K562 (cell line): ENCODE results near the gene CD79A. TPM values are rescaled to one million over a fixed set of nuclear protein-coding genes. Genes with fewer than 3 reads are reported as not detected.

Experiments
- CCNT2 ChIP-seq: IDR thresholded peaks from 2 replicates; pipeline ENCODE4 v1.6.1; 2011; ENCODE audit warnings: borderline replicate concordance, low read depth, mild to moderate bottlenecking, moderate library complexity, mixed read lengths, low read length; ENCODE audit not compliant: insufficient read length; ENCODE audit errors: extremely low read depth
- CHD4 ChIP-seq: fragments of 200-600 bp; sonication (generic); IDR thresholded peaks from 3 replicates; pipeline ENCODE4 v1.6.1; 2012; ENCODE audit warnings: low read depth, mild to moderate bottlenecking, mixed read lengths, low read length, inconsistent platforms; ENCODE audit not compliant: insufficient read depth, insufficient replicate concordance, poor library complexity, severe bottlenecking
- CTCF ChIP-seq, 3 experiments: IDR thresholded peaks in 2 of 3; conservative IDR thresholded peaks in 1 of 3; 2 replicates each; pipeline ENCODE4 v1.5.1; 2011 to 2012; ENCODE audit warnings: low read length in 3 of 3, mild to moderate bottlenecking in 3 of 3, control low read depth in 2 of 3, improper control_type of control experiment in 1 of 3, inconsistent platforms in 1 of 3, low read depth in 1 of 3, mixed read lengths in 1 of 3, moderate library complexity in 1 of 3; ENCODE audit not compliant: insufficient read depth in 2 of 3
- ETV5 ChIP-seq: sonication (generic); formaldehyde crosslinking; IDR thresholded peaks from 2 replicates; pipeline ENCODE4 v1.4.0; 2020; ENCODE audit warnings: low read depth, mild to moderate bottlenecking, missing genetic modification reagents
- HMG20A ChIP-seq: fragments of 450-650 bp; formaldehyde crosslinking; conservative IDR thresholded peaks from 2 replicates; pipeline ENCODE4 v1.4.0; 2020; ENCODE audit warnings: mild to moderate bottlenecking, mixed read lengths
- HOXB6 ChIP-seq: fragments of 250-450 bp; sonication (Bioruptor Pico); IDR thresholded peaks from 2 replicates; pipeline ENCODE4 v1.5.1; 2022; ENCODE audit warnings: mild to moderate bottlenecking, borderline replicate concordance
- KDM1A ChIP-seq, 2 experiments: fragments of 450-650 bp; IDR thresholded peaks; 2 replicates each; pipeline ENCODE4 v1.6.1; 2016; ENCODE audit warnings: mild to moderate bottlenecking in 2 of 2
- KDM2B ChIP-seq: fragments of 250-450 bp; sonication (Bioruptor Pico); IDR thresholded peaks from 2 replicates; pipeline ENCODE4 v1.8.0; 2021; ENCODE audit warnings: mild to moderate bottlenecking, moderate library complexity
- NFXL1 ChIP-seq: fragments of 450-650 bp; formaldehyde crosslinking; IDR thresholded peaks from 2 replicates; pipeline ENCODE4 v1.4.0; 2021; ENCODE audit warnings: mild to moderate bottlenecking
- POLR2G ChIP-seq: fragments of 200-400 bp; formaldehyde crosslinking; IDR thresholded peaks from 2 replicates; pipeline ENCODE4 v1.6.1; 2017; ENCODE audit warnings: low read depth, mild to moderate bottlenecking, antibody characterized with exemption, low read length, moderate library complexity
- RBM25 ChIP-seq: fragments of 200-400 bp; formaldehyde crosslinking; IDR thresholded peaks from 2 replicates; pipeline ENCODE4 v1.6.1; 2018; ENCODE audit warnings: low read length, low read depth, moderate library complexity; ENCODE audit not compliant: severe bottlenecking
- RNF219 ChIP-seq: fragments of 250-450 bp; sonication (Bioruptor Pico); IDR thresholded peaks from 2 replicates; pipeline ENCODE4 v1.5.0; 2022; ENCODE audit warnings: mild to moderate bottlenecking
- UBTF ChIP-seq, 2 experiments: IDR thresholded peaks; 2 replicates each; pipeline ENCODE4 v1.6.1; 2012; ENCODE audit warnings: improper control_type of control experiment in 2 of 2, low read depth in 2 of 2, low read length in 2 of 2, borderline replicate concordance in 1 of 2
- ZNF133 ChIP-seq: fragments of 250-450 bp; sonication (Bioruptor Pico); IDR thresholded peaks from 2 replicates; pipeline ENCODE4 v1.4.0; 2020; ENCODE audit warnings: mild to moderate bottlenecking
- ZNF3 ChIP-seq: fragments of 250-450 bp; sonication (Bioruptor Pico); IDR thresholded peaks from 2 replicates; pipeline ENCODE4 v1.5.0; 2021; ENCODE audit warnings: mild to moderate bottlenecking, moderate library complexity
- polyA plus RNA-seq, 8 experiments: library from polyadenylated mRNA; depleted of rRNA in 4 of 8; stranded (reverse) in 5 of 8; unstranded in 3 of 8; fragments of >200 nt; fragmentation: Nextera tagmentation in 2 of 8; fragmentation: Illumina TruSeq in 1 of 8; extraction: Ambion mirVana in 2 of 8; extraction: Trizol in 1 of 8; gene quantifications; 2 replicates each; pipeline versions ENCODE4 v1.2.1 to v1.2.3, GENCODE V29; 2011 to 2014; ENCODE audit warnings: inconsistent platforms in 1 of 8, missing spikeins in 1 of 8
- total RNA-seq, 7 experiments: library from RNA; depleted of rRNA in 6 of 7; stranded (reverse); fragments of >200 nt in 6 of 7; fragmentation: Illumina TruSeq in 2 of 7; extraction: Trizol in 2 of 7; gene quantifications; 2 replicates each; pipeline versions ENCODE4 v1.2.1 to v1.2.3, GENCODE V29; 2011 to 2021; ENCODE audit warnings: low replicate concordance in 1 of 7
- TF ChIP-seq, protein P1 (sequence below): sonication (generic); formaldehyde crosslinking; IDR thresholded peaks from 2 replicates; pipeline ENCODE4 v1.8.0; 2022; ENCODE audit warnings: mild to moderate bottlenecking, missing genetic modification reagents, borderline replicate concordance
- TF ChIP-seq, protein P2 (sequence below): fragments of 200-800 bp; sonication (Bioruptor generic); IDR thresholded peaks from 2 replicates; pipeline ENCODE4 v1.6.1; 2017; ENCODE audit warnings: missing genetic modification characterization, missing compliant biosample characterization

The CD79A gene
- total and polyA plus RNA-seq, 9 of the 15 experiments (the other 6 are each of a cell fraction or from before 2014, with no cell fraction given), result 0.04 to 0.72 (median 0.17) TPM; not detected in 3

- TF ChIP-seq, protein P1, sequence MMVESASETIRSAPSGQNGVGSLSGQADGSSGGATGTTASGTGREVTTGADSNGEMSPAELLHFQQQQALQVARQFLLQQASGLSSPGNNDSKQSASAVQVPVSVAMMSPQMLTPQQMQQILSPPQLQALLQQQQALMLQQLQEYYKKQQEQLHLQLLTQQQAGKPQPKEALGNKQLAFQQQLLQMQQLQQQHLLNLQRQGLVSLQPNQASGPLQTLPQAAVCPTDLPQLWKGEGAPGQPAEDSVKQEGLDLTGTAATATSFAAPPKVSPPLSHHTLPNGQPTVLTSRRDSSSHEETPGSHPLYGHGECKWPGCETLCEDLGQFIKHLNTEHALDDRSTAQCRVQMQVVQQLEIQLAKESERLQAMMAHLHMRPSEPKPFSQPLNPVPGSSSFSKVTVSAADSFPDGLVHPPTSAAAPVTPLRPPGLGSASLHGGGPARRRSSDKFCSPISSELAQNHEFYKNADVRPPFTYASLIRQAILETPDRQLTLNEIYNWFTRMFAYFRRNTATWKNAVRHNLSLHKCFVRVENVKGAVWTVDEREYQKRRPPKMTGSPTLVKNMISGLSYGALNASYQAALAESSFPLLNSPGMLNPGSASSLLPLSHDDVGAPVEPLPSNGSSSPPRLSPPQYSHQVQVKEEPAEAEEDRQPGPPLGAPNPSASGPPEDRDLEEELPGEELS, result no peak
- TF ChIP-seq HOXB6 (CRISPR knock-in tag) (no peak), KDM2B (CRISPR knock-in tag) (no peak), KDM1A (IDR thresholded peaks at IDR 0.05) (no peak), POLR2G (peak; percentile 75), UBTF (IDR thresholded peaks at IDR 0.05; ENCODE audit: borderline replicate concordance in 1 of 2, low read depth in 2 of 2, low read length in 2 of 2) (0 out of 4 replicates have a peak, but pooled peaks of 1 of the 2 experiments have one; percentile 15), RBM25 (peak; percentile 41), RNF219 (CRISPR knock-in tag) (no peak), ZNF133 (CRISPR knock-in tag) (no peak), NFXL1 (CRISPR knock-in tag) (no peak), CHD4 (peak; percentile 57), ETV5 (CRISPR knock-in tag) (no peak), CCNT2 (peak; percentile 66), HMG20A (CRISPR knock-in tag) (no peak), ZNF3 (no peak), CTCF (IDR thresholded peaks at IDR 0.05 in 2 of 3, conservative IDR thresholded peaks at IDR 0.05 in 1 of 3; ENCODE audit: insufficient read depth in 2 of 3, low read depth in 1 of 3, low read length in 3 of 3) (peak in 2 of 3 experiments; percentile 17 to 18; a peak in 1 of 6 replicates)
- TF ChIP-seq, protein P2, sequence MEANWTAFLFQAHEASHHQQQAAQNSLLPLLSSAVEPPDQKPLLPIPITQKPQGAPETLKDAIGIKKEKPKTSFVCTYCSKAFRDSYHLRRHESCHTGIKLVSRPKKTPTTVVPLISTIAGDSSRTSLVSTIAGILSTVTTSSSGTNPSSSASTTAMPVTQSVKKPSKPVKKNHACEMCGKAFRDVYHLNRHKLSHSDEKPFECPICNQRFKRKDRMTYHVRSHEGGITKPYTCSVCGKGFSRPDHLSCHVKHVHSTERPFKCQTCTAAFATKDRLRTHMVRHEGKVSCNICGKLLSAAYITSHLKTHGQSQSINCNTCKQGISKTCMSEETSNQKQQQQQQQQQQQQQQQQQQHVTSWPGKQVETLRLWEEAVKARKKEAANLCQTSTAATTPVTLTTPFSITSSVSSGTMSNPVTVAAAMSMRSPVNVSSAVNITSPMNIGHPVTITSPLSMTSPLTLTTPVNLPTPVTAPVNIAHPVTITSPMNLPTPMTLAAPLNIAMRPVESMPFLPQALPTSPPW (CRISPR knock-in tag), result peak; percentile 80
Observed at GRCh38 chr19:41928221-41928683, 51.2 kb downstream of the CD79A start, which contains the start of gene ERFL (continued).
